KOPT-K1 (cell line): ENCODE data around the gene DHX32.

Source experiments
- H3K27ac ChIP-seq: fragments of 200-600 bp; sonication (generic); 2 replicates; pipeline ENCODE4 v1.5.1; 2016; ENCODE audit warnings: antibody characterized with exemption, mild to moderate bottlenecking, low read depth, low read length; ENCODE audit not compliant: poor library complexity, severe bottlenecking
- H3K36me3 ChIP-seq: fragments of 200-600 bp; sonication (generic); 2 replicates; pipeline ENCODE4 v1.5.1; 2017; ENCODE audit warnings: antibody characterized with exemption, mild to moderate bottlenecking, low read length, moderate library complexity; ENCODE audit not compliant: insufficient read depth
- H3K9me3 ChIP-seq: fragments of 200-600 bp; sonication (generic); 2 replicates; pipeline ENCODE4 v1.5.1; 2017; ENCODE audit warnings: antibody characterized with exemption, low read length, mild to moderate bottlenecking; ENCODE audit not compliant: insufficient read depth, poor library complexity, severe bottlenecking

DHX32 gene

GRCh38 chr10:125878957-125879835, 1.9 kb downstream of the DHX32 start:
- Histone ChIP-seq H3K27ac (no peak overlapping the region), H3K36me3 (no peaks in the 10 kb centered on the region), H3K9me3 (peaks cover 15% of the 10 kb centered on the region)

GRCh38 chr10:125871338-125871737, 9.8 kb downstream of the DHX32 start:
- Histone ChIP-seq H3K27ac (no peak overlapping the region), H3K9me3 (peaks cover 9% of the 10 kb centered on the region), H3K36me3 (no peaks in the 10 kb centered on the region)

GRCh38 chr10:125868372-125868975, 12.6 kb downstream of the DHX32 start:
- no peaks in the 10 kb centered on the region for H3K36me3 ChIP-seq
- H3K27ac ChIP-seq: no peak overlapping the region
- no peaks in the 10 kb centered on the region for H3K9me3 ChIP-seq

DNA sequence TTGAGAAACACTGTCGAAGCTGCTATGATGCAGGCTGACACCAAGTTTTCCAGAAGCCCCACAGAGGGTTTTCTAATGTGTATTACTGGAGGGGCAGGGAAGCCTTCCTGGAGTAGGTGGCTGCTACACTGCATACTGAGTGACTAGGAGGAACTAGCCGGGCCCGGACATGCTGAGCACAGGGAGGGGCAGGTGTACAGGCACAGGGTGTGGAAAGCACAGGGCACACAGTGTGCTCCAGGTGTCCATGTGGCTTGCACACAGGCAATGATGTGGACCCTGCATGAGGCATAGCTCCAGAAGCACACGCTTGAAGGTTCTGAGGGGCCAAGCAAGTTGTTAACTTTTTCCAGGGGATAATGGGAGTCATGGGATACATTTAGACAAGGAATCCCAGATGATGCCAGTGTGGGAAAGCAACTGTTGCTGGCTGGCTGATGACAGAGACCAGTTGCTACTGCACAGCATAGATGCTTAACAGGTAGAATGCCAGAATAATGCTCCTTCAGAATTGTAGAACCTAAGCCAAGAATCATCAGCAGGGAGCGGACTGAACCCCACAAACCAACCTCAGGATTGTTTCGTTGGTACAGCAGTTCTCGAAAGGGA, 14.6 kb downstream of the DHX32 start:
- Histone ChIP-seq H3K27ac (no peak overlapping the region), H3K9me3 (no peaks in the 10 kb centered on the region), H3K36me3 (no peaks in the 10 kb centered on the region)

DNA sequence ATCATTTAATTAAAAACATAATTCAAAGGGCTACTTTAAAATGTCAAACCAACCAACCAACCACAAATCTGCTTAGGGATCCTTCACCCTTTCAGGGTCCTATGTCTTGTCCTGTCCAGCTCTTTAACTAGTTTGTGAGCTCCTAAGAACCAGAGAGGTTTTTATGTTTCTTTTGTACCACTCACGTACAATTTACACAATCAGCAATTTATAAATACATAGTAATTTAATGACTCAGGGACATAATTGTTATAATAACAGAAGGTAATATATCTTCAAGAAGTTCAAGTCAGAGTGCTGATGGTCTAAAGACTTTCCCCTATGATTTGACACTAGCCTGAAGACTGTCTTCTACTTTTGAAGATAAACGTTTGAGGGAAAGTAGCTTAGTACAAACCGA, 16.0 kb downstream of the DHX32 start:
- Histone ChIP-seq H3K9me3 (no peaks in the 10 kb centered on the region), H3K36me3 (no peaks in the 10 kb centered on the region), H3K27ac (no peak overlapping the region)

DNA sequence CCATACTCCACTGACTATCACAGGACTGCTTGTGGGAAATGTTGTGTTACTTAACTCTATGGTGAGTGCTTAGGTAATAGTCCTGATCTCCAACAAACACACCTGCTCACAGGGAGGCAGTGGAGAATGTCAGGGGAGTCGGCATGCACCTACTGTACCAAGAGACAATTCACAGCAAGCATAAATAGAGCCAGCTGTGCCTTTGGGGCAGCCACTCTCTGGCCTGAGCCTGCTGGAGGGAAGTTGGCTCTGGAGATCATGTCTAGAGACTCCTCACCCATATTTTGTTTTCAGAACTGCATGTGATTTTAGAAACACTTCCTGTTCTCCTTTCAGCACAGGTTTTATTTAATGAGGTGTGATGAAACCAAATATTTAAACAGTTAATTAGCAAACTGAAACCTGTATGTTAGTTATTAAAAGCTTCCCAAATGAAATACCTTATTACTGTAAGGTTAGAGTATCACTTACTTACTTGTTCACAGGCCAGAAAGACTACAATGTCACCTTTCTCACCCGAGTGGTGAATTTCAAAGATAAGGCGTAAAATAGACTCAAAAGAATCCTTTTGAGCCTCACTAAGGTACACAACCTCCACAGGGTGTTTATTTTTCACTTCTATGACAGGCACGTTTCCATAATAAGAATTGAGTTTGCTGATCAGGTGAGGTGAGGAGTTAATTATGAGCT, 21.8 kb downstream of the DHX32 start:
- no peaks in the 10 kb centered on the region for H3K36me3 ChIP-seq
- no peak overlapping the region for H3K27ac ChIP-seq

DNA sequence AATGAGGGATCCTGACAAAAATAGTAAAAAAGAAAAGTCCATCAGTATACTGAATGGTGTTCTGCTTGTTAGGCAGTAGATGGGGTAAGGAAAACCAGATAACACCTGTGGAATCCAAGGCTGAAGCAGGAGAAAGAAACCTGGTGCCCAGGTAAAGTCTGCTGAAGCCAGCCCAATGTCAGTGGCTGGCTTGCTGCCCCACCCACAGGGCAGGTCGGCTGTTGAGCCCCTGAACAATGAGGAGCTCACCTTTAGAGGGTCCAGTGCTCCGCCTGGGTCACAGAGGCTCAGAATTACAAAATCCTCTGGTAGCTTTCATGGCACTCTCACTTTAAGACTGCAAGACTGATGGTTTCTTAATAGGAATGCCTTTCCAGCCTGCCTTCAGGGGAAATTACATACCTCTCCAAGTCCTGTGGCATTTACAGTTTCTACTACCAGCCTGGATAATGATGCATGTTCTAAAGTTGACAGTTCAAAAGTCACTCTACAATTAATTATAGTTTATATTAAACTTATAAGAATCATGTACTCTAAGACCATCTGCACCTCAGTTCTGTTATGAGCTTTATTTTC, 23.8 kb downstream of the DHX32 start:
- peaks cover 8% of the 10 kb centered on the region; the same call in 1 of the 2 replicates for H3K36me3 ChIP-seq
- H3K9me3 ChIP-seq: no peaks in the 10 kb centered on the region
- no peak overlapping the region for H3K27ac ChIP-seq

More for the DNA sequence above, 21.8 kb downstream of the DHX32 start:
- no peaks in the 10 kb centered on the region for H3K9me3 ChIP-seq

DNA sequence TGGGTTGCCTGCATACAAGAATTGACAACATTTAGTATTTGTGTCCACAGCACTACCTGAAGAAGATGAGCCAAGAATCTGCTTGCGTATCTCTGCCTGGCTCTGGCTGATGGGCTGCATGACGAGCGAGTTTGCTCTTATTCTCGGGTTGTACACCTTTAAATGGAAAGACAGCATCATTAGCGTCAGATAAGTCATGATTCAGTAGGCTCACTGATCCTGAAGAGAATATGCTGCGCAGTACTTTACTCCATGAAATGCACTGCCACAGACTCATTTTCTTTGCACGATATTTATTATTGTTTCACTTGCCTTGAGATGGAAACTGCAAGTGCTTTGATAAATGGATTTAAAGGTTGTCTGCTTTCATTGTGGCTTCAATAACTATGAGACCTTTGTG, 28.6 kb downstream of the DHX32 start:
- H3K36me3 ChIP-seq: peaks cover 12% of the 10 kb centered on the region
- H3K9me3 ChIP-seq: no peaks in the 10 kb centered on the region
- no peak overlapping the region for H3K27ac ChIP-seq

DNA sequence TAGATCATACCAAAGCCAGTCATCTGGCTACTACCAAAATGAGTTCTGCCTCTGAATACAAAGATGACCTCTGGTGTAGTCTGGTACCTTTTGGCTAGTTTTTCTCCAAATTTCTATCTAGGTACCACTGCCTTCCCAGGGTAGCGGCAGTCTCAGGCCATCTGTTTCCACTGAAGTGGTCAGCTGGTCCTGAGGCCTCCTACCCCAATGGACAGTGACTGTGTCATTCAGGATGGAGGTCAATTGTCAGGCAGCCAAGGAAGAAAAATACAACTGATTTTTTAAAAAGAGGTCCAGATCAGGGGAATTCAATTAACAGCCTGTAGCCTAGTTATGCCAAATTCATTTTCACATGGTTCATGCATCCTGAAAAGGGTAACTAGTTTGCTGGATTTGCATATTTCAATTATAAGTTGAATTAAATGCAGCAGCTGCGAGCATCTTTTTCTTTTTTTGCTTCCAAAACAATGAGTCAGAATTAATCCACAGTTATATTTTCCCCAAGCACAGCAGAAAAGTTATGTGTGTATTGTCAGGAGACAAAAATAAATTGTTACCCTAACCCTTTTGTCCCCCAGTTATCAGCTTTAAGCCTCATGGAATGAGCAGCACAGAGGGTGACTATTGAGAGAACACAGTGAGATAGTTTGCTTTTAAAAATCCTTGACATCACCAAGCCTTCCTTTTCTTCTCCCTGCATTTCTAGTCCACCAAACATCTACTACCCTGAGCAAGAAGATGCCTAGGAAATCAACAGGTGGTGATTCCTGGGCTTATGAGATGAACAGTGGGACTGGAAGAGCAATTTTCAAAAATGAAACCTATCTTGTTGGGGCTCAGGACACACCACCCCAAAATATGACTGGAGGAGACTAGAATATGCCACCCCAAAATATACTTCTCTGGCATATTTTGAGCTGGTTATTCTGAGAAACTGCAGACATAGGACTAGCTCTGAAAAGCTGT, 30.0 kb downstream of the DHX32 start:
- no peak overlapping the region for H3K27ac ChIP-seq
- no peaks in the 10 kb centered on the region for H3K9me3 ChIP-seq
- peaks cover 20% of the 10 kb centered on the region for H3K36me3 ChIP-seq

DNA sequence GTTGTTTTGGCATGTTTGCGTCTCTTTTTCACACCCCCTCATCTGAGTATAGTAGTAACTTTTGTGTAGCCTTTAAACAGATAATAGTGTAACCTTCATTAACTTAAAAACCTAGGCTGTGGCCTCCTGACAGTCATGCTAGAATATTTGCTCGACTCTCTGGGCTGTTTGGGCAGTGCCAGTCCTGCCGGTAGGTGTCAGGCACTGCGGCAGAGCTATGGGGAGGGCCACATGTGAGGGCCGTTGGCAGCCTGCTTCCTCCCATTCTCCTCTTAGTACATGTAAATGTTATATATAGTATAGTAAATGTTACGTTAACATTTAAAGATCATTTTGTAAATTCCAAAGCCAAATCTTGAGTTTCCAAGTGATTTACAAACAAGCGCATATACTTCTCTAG, 31.6 kb downstream of the DHX32 start:
- Histone ChIP-seq H3K27ac (no peak overlapping the region), H3K9me3 (no peaks in the 10 kb centered on the region), H3K36me3 (peaks cover 36% of the 10 kb centered on the region)

DNA sequence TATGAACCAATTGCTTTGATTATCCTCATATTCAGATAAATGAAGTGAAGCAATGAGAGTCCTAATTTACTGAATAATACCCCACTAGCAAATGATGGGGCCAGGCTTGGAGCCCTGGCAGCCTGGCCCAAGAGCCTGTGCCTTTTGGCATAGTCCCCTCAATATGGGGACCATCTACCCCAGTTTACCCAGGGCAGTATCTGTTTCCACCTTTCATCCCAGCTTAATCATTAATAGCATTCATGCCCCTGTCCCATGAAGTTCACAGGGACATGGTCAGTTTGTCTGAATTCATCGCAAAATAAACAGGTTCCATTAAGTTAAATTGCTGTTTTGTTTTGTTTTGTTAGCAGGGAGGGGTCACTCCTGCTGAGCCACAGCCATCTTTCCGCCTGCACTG, 32.2 kb downstream of the DHX32 start:
- Histone ChIP-seq H3K36me3 (peaks cover 42% of the 10 kb centered on the region), H3K27ac (no peak overlapping the region), H3K9me3 (no peaks in the 10 kb centered on the region)

GRCh38 chr10:125848371-125848770, 32.7 kb downstream of the DHX32 start:
- H3K36me3 ChIP-seq: peaks cover 46% of the 10 kb centered on the region
- H3K9me3 ChIP-seq: no peaks in the 10 kb centered on the region
- no peak overlapping the region for H3K27ac ChIP-seq

GRCh38 chr10:125846894-125847293, 34.2 kb downstream of the DHX32 start:
- H3K9me3 ChIP-seq: no peaks in the 10 kb centered on the region
- peaks cover 43% of the 10 kb centered on the region for H3K36me3 ChIP-seq

DNA sequence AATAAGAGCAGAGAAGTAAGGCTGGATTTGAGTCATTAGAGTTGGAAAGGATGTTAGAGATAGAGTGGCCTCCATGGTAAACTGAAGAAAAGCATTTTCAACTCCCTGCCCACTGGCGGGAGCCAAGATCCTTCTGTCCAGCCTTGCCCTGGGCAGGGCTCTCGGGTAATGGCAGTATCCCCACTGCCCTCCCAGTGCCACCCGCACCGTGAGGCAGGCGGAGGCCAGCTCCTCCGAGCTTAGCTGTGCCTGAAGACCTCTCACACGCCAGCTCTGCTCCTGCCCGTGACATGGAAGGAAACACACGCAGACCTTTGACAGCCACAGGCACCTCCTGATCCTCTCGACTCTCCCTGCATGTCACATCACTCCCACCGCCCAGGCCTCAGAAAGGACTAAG, 35.5 kb downstream of the DHX32 start:
- no peaks in the 10 kb centered on the region for H3K9me3 ChIP-seq
- H3K27ac ChIP-seq: no peak overlapping the region
- peaks cover 55% of the 10 kb centered on the region for H3K36me3 ChIP-seq

More at GRCh38 chr10:125846894-125847293, 34.2 kb downstream of the DHX32 start:
- H3K27ac ChIP-seq: no peak overlapping the region
